K562 (cell line): ENCODE data around the gene PARP11. TPM values are rescaled to one million over a fixed set of nuclear protein-coding genes. Genes with fewer than 3 reads are reported as not detected.

Experiments used
- CEBPG ChIP-seq, 3 experiments: fragments of 200-800 bp in 1 of 3; sonication (Bioruptor generic) in 1 of 3; sonication (generic) in 1 of 3; formaldehyde crosslinking in 1 of 3; IDR thresholded peaks in 2 of 3; conservative IDR thresholded peaks in 1 of 3; 2 replicates each; pipeline versions ENCODE4 v1.6.1 to v1.8.0; 2016 to 2022; ENCODE audit warnings: missing compliant biosample characterization in 2 of 3, missing genetic modification characterization in 2 of 3, mild to moderate bottlenecking in 1 of 3, missing genetic modification reagents in 1 of 3
- CREB1 ChIP-seq, 2 experiments: sonication (generic) in 1 of 2; formaldehyde crosslinking in 1 of 2; IDR thresholded peaks; 2 replicates each; pipeline versions ENCODE4 v1.6.1 to v1.8.0; 2012 to 2022; ENCODE audit warnings: inconsistent platforms in 1 of 2, mild to moderate bottlenecking in 1 of 2, missing genetic modification reagents in 1 of 2, moderate library complexity in 1 of 2
- ELF1 ChIP-seq: fragments of 200-800 bp; sonication (Bioruptor generic); IDR thresholded peaks from 2 replicates; pipeline ENCODE4 v1.6.1; 2016; ENCODE audit warnings: missing genetic modification characterization, missing compliant biosample characterization
- ERF ChIP-seq: fragments of 450-650 bp; formaldehyde crosslinking; IDR thresholded peaks from 2 replicates; pipeline ENCODE4 v1.4.0; 2020; ENCODE audit warnings: mild to moderate bottlenecking, mixed read lengths
- GABPB1 ChIP-seq: sonication (generic); formaldehyde crosslinking; IDR thresholded peaks from 2 replicates; pipeline ENCODE4 v1.8.0; 2022; ENCODE audit warnings: mild to moderate bottlenecking, missing genetic modification reagents
- HMGN3 ChIP-seq: IDR thresholded peaks from 2 replicates; pipeline ENCODE4 v1.6.1; 2011; ENCODE audit warnings: borderline replicate concordance, low read depth, mild to moderate bottlenecking, mixed read lengths, low read length; ENCODE audit not compliant: insufficient read length; ENCODE audit errors: extremely low read depth
- JUN ChIP-seq, 2 experiments: sonication (generic) in 1 of 2; formaldehyde crosslinking in 1 of 2; IDR thresholded peaks; 2 replicates each; pipeline versions ENCODE4 v1.6.1 to v1.8.0; 2012 to 2022; ENCODE audit warnings: borderline replicate concordance in 2 of 2, mild to moderate bottlenecking in 2 of 2, improper control_type of control experiment in 1 of 2, low read depth in 1 of 2, low read length in 1 of 2, missing genetic modification reagents in 1 of 2
- NR2C1 ChIP-seq, 2 experiments: fragments of 450-650 bp; IDR thresholded peaks; 2 replicates each; pipeline ENCODE4 v1.6.1; 2017; ENCODE audit warnings: mild to moderate bottlenecking in 2 of 2, antibody characterized with exemption in 1 of 2, inconsistent platforms in 1 of 2, missing compliant biosample characterization in 1 of 2, missing genetic modification characterization in 1 of 2
- NR2C2 ChIP-seq, 2 experiments: fragments of 200-800 bp in 1 of 2; sonication (Bioruptor generic) in 1 of 2; sonication (generic) in 1 of 2; formaldehyde crosslinking in 1 of 2; IDR thresholded peaks; 2 replicates each; pipeline versions ENCODE4 v1.6.1 to v1.8.0; 2016 to 2022; ENCODE audit warnings: mild to moderate bottlenecking in 1 of 2, missing compliant biosample characterization in 1 of 2, missing genetic modification characterization in 1 of 2, missing genetic modification reagents in 1 of 2
- NR4A1 ChIP-seq, 2 experiments: fragments of 250-450 bp in 1 of 2; fragments of 450-650 bp in 1 of 2; sonication (Bioruptor Pico) in 1 of 2; IDR thresholded peaks; 2 replicates each; pipeline versions ENCODE4 v1.4.0 to v1.6.1; 2016 to 2020; ENCODE audit warnings: mild to moderate bottlenecking in 2 of 2, missing compliant biosample characterization in 1 of 2, missing genetic modification characterization in 1 of 2, moderate library complexity in 1 of 2
- NRF1 ChIP-seq, 2 experiments: fragments of 450-650 bp; IDR thresholded peaks in 1 of 2; conservative IDR thresholded peaks in 1 of 2; 2 replicates each; pipeline ENCODE4 v1.6.1; 2014; ENCODE audit warnings: mild to moderate bottlenecking in 2 of 2
- PHF8 ChIP-seq: fragments of 200-600 bp; sonication (generic); IDR thresholded peaks from 2 replicates; pipeline ENCODE4 v1.6.1; 2012; ENCODE audit warnings: mixed run types, mild to moderate bottlenecking, inconsistent platforms, low read length, moderate library complexity, borderline replicate concordance
- SNRNP70 ChIP-seq: fragments of 200-400 bp; formaldehyde crosslinking; optimal IDR thresholded peaks from 2 replicates; pipeline ENCODE3; 2017; ENCODE audit warnings: low read depth, low read length
- TAF1 ChIP-seq: IDR thresholded peaks from 2 replicates; pipeline ENCODE4 v1.6.1; 2011; ENCODE audit warnings: mild to moderate bottlenecking, low read length, moderate library complexity; ENCODE audit not compliant: insufficient read depth, control insufficient read depth, severe bottlenecking; ENCODE audit errors: extremely low read depth
- TBP ChIP-seq: optimal IDR thresholded peaks from 2 replicates; pipeline ENCODE3; 2011; ENCODE audit warnings: low read depth, low read length, improper control_type of control experiment
- polyA plus RNA-seq, 8 experiments: library from polyadenylated mRNA; depleted of rRNA in 4 of 8; stranded (reverse) in 5 of 8; unstranded in 3 of 8; fragments of >200 nt; fragmentation: Nextera tagmentation in 2 of 8; fragmentation: Illumina TruSeq in 1 of 8; extraction: Ambion mirVana in 2 of 8; extraction: Trizol in 1 of 8; gene quantifications; 2 replicates each; pipeline versions ENCODE4 v1.2.1 to v1.2.3, GENCODE V29; 2011 to 2014; ENCODE audit warnings: inconsistent platforms in 1 of 8, missing spikeins in 1 of 8
- total RNA-seq, 7 experiments: library from RNA; depleted of rRNA in 6 of 7; stranded (reverse); fragments of >200 nt in 6 of 7; fragmentation: Illumina TruSeq in 2 of 7; extraction: Trizol in 2 of 7; gene quantifications; 2 replicates each; pipeline versions ENCODE4 v1.2.1 to v1.2.3, GENCODE V29; 2011 to 2021; ENCODE audit warnings: low replicate concordance in 1 of 7
- TF ChIP-seq, protein P1 (sequence below): fragments of 450-650 bp; formaldehyde crosslinking; IDR thresholded peaks from 2 replicates; pipeline ENCODE4 v1.4.0; 2020; ENCODE audit warnings: mild to moderate bottlenecking, moderate library complexity
- TF ChIP-seq, protein P2 (sequence below): fragments of 450-650 bp; IDR thresholded peaks from 2 replicates; pipeline ENCODE4 v1.6.1; 2016; ENCODE audit warnings: low read depth, mild to moderate bottlenecking, moderate library complexity
- TF ChIP-seq, protein P3 (sequence below): fragments of 200-800 bp; sonication (Bioruptor generic); IDR thresholded peaks from 2 replicates; pipeline ENCODE4 v1.6.1; 2017; ENCODE audit warnings: missing genetic modification characterization, missing compliant biosample characterization

PARP11 gene
- total and polyA plus RNA-seq, 9 of the 15 experiments (the other 6 are each of a cell fraction or from before 2014, with no cell fraction given): 0.40 to 2.5 (median 1.4) TPM

DNA sequence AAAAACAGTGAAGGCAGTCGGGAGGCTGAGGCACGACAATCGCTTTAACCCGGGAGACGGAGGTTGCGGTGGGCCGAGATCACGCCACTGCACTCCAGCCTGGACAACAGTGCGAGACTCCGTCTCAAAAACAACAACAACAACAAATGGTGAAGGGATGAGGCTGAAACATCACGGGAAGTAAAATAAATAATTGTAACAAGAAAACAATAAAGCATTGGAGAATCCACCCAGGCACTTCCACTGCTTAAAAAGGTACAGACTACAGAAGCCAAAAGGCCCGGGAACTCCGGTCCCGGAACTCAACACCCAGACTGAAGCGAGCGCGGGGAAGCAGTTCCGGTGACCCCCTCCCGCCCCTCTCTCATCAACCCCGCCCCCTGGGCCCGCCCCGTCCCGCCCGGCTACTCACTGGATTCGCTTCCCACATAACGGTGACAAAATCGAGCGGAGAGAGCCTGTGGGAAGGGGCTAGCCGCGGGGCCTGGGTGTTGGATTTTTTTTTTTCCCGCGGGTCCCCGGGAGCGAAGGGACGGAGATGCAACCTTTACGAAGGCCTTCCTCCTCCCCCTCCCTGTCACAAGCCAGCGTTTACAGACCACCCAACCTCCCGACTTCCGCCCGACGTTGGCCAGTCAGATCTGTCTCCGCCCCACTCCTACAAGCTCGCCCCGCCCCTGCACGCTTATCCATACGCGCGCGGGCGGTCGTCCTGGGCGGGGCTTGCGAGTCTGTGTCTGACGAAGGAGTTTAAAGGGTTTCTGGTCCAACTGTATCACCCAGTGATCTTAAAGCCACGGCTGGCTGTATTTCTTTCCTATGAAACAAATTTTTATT lies at the start of gene PARP11 (continued):
- TF ChIP-seq JUN (IDR thresholded peaks at IDR 0.05; ENCODE audit: borderline replicate concordance, low read depth, low read length): no peak
- TF ChIP-seq JUN (CRISPR knock-in tag; IDR thresholded peaks at IDR 0.05; ENCODE audit: borderline replicate concordance): no peak
- no peak for TF ChIP-seq ERF (CRISPR knock-in tag)
- no peak for TF ChIP-seq TBP
- no peak for TF ChIP-seq CEBPG (CRISPR knock-in tag; IDR thresholded peaks at IDR 0.05)
- TF ChIP-seq CEBPG (tag; conservative IDR thresholded peaks at IDR 0.05 in 1 of 2, IDR thresholded peaks at IDR 0.05 in 1 of 2): no peak
- peak; percentile 65 to 74 for TF ChIP-seq NRF1 (conservative IDR thresholded peaks at IDR 0.05 in 1 of 2, IDR thresholded peaks at IDR 0.05 in 1 of 2)
- TF ChIP-seq TAF1: peak; percentile 17
- TF ChIP-seq CREB1 (IDR thresholded peaks at IDR 0.05): no peak
- 0 out of 2 replicates have a peak, but pooled peaks have one; percentile 26 for TF ChIP-seq CREB1 (CRISPR knock-in tag; IDR thresholded peaks at IDR 0.05)
- no peak for TF ChIP-seq HMGN3
- TF ChIP-seq, protein P1, sequence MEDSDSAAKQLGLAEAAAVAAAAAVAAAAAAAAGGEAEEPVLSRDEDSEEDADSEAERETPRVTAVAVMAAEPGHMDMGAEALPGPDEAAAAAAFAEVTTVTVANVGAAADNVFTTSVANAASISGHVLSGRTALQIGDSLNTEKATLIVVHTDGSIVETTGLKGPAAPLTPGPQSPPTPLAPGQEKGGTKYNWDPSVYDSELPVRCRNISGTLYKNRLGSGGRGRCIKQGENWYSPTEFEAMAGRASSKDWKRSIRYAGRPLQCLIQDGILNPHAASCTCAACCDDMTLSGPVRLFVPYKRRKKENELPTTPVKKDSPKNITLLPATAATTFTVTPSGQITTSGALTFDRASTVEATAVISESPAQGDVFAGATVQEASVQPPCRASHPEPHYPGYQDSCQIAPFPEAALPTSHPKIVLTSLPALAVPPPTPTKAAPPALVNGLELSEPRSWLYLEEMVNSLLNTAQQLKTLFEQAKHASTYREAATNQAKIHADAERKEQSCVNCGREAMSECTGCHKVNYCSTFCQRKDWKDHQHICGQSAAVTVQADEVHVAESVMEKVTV (CRISPR knock-in tag): no peak
- TF ChIP-seq, protein P2, sequence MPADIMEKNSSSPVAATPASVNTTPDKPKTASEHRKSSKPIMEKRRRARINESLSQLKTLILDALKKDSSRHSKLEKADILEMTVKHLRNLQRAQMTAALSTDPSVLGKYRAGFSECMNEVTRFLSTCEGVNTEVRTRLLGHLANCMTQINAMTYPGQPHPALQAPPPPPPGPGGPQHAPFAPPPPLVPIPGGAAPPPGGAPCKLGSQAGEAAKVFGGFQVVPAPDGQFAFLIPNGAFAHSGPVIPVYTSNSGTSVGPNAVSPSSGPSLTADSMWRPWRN: 0 out of 2 replicates have a peak, but pooled peaks have one; percentile 34
- peak; percentile 35 for TF ChIP-seq PHF8
- no peak for TF ChIP-seq NR2C2 (CRISPR knock-in tag; IDR thresholded peaks at IDR 0.05)
- peak; percentile 93 for TF ChIP-seq NR2C2 (tag; IDR thresholded peaks at IDR 0.05)
- TF ChIP-seq NR4A1 (CRISPR knock-in tag; IDR thresholded peaks at IDR 0.05): no peak
- no peak for TF ChIP-seq NR4A1 (tag; IDR thresholded peaks at IDR 0.05)
- TF ChIP-seq, protein P3, sequence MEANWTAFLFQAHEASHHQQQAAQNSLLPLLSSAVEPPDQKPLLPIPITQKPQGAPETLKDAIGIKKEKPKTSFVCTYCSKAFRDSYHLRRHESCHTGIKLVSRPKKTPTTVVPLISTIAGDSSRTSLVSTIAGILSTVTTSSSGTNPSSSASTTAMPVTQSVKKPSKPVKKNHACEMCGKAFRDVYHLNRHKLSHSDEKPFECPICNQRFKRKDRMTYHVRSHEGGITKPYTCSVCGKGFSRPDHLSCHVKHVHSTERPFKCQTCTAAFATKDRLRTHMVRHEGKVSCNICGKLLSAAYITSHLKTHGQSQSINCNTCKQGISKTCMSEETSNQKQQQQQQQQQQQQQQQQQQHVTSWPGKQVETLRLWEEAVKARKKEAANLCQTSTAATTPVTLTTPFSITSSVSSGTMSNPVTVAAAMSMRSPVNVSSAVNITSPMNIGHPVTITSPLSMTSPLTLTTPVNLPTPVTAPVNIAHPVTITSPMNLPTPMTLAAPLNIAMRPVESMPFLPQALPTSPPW (CRISPR knock-in tag): peak; percentile 90
- TF ChIP-seq SNRNP70: no peak
- peak; percentile 67 for TF ChIP-seq ELF1 (tag)
- peak; percentile 50; the same call in 1 of the 2 replicates for TF ChIP-seq GABPB1 (CRISPR knock-in tag)
- TF ChIP-seq NR2C1 (IDR thresholded peaks at IDR 0.05): peak; percentile 62
- TF ChIP-seq NR2C1 (tag; IDR thresholded peaks at IDR 0.05): peak; percentile 51; the same call in 1 of the 2 replicates
